Renal pelvis (tissue), 4 donors: ENCODE results near the gene ZNF487. TPM values are rescaled to one million over a fixed set of nuclear protein-coding genes. Genes with fewer than 3 reads are reported as not detected.

ENCODE experiments used
- DNase-seq: peaks from one replicate; pipeline ENCODE4 v3.0.0-alpha.2; 2013
- polyA plus RNA-seq, 3 donors: library from polyadenylated mRNA; unstranded; fragments of 120-200 nt; gene quantifications; one replicate each; pipeline ENCODE4 v1.2.1, GENCODE V29; 2013; ENCODE audit not compliant: insufficient read length in 3 of 3

ZNF487 gene
- polyA plus RNA-seq, 3 donors, result 9.2 to 14.7 (median 14.2) TPM

GRCh38 chr10:43482319-43483078, 45.6 kb downstream of the ZNF487 start:
- no peak for DNase-seq

- no peak for DNase-seq
Measured at GRCh38 chr10:43491855-43492254, 54.9 kb downstream of the ZNF487 start.

GRCh38 chr10:43502931-43503330, 66.0 kb downstream of the ZNF487 start:
- DNase-seq, result peak; percentile 30

- DNase-seq, result no peak
Measured at GRCh38 chr10:43524434-43525247, 87.7 kb downstream of the ZNF487 start.

Other genes starting within 250 kb of the ZNF487 start
- gene RASGEF1A, start 170.0 kb upstream of the ZNF487 start, polyA plus RNA-seq, result 1 to 10 TPM; 1.2 to 1.6 (median 1.3) TPM
- 1 to 10 TPM in 1 of 3 donors, under 1 TPM in 1, not detected in 1; 0.49 to 1.8 TPM for gene FXYD4, start 65.5 kb upstream of the ZNF487 start, polyA plus RNA-seq
- 100 to 1,000 TPM; 207 to 237 (median 223) TPM for gene HNRNPF, start 27.9 kb upstream of the ZNF487 start, polyA plus RNA-seq
- 10 to 100 TPM; 11.7 to 13.6 (median 13.6) TPM for gene ZNF239, start 137.5 kb downstream of the ZNF487 start, polyA plus RNA-seq
- 1 to 10 TPM; 4.2 to 5.8 (median 5.1) TPM for gene ZNF485, start 169.3 kb downstream of the ZNF487 start, polyA plus RNA-seq
- 10 to 100 TPM; 62.8 to 65.6 (median 65.2) TPM for gene ZNF32, start 211.8 kb downstream of the ZNF487 start, polyA plus RNA-seq